OCI-M1 (cell line): Measurements from ENCODE around the gene CIDEC.
A peak's percentile ranks its signal among the peaks of the same experiment; 100 is the strongest.

Source experiments
- DNase-seq: peaks from one replicate; lab custom pipeline; 2025; lab: John Stamatoyannopoulos, UW

Gene CIDEC

GRCh38 chr3:9879830-9880549 is at the start of gene CIDEC:
Gene CIDEC, minus strand, starts transcription at chr3:9880253. Its CDS starts 1,767 bp downstream, at chr3:9878486.
- DNase-seq = peak; percentile 31

- no peak for DNase-seq
Measured at GRCh38 chr3:9928158-9928557, 48.1 kb upstream of the CIDEC start.

GRCh38 chr3:9918261-9919038 is 38.4 kb upstream of the CIDEC start:
- DNase-seq = no peak

GRCh38 chr3:9917820-9918219 is 37.8 kb upstream of the CIDEC start:
- DNase-seq = no peak

GRCh38 chr3:9916734-9917680 is 37.0 kb upstream of the CIDEC start, which contains the start of gene IL17RC:
Gene IL17RC, plus strand, starts transcription at chr3:9917098. Its CDS starts 218 bp downstream, at chr3:9917316.
- DNase-seq = peak; percentile 95

- DNase-seq = peak; percentile 73
Measured at GRCh38 chr3:9916346-9916733, 36.3 kb upstream of the CIDEC start.

GRCh38 chr3:9915254-9916141 is 35.4 kb upstream of the CIDEC start:
- DNase-seq = peak; percentile 87

GRCh38 chr3:9914559-9915253 is 34.7 kb upstream of the CIDEC start:
- DNase-seq = peak; percentile 83

- no peak for DNase-seq
Measured at GRCh38 chr3:9914011-9914410, 34.0 kb upstream of the CIDEC start.

- no peak for DNase-seq
Measured at GRCh38 chr3:9913601-9914000, 33.5 kb upstream of the CIDEC start.

GRCh38 chr3:9912294-9912935 is 32.4 kb upstream of the CIDEC start:
- peak; percentile 92 for DNase-seq

GRCh38 chr3:9911863-9912262 is 31.8 kb upstream of the CIDEC start:
- peak; percentile 63 for DNase-seq

- no peak for DNase-seq
Measured at GRCh38 chr3:9909221-9910013, 29.4 kb upstream of the CIDEC start.

GRCh38 chr3:9908286-9908685 is 28.2 kb upstream of the CIDEC start:
- DNase-seq = no peak

- no peak for DNase-seq
Measured at GRCh38 chr3:9906480-9906879, 26.4 kb upstream of the CIDEC start.

GRCh38 chr3:9903904-9904303 is 23.9 kb upstream of the CIDEC start:
- DNase-seq = no peak

- no peak for DNase-seq
Measured at GRCh38 chr3:9903238-9903624, 23.2 kb upstream of the CIDEC start.

GRCh38 chr3:9902372-9903237 is 22.6 kb upstream of the CIDEC start, which contains the start of gene IL17RE:
Gene IL17RE, plus strand, starts transcription at chr3:9902848. Its CDS starts 85 bp downstream, at chr3:9902933.
- DNase-seq = no peak
